ENCODE data around the gene CCDC30. TPM values are rescaled to one million over a fixed set of nuclear protein-coding genes. Genes with fewer than 3 reads are reported as not detected.

Gene CCDC30
- total and polyA plus RNA-seq, 9 donors, result 3.8 to 11.7 (median 6.7) TPM

GRCh38 chr1:42453386-42453785 is 9.7 kb upstream of the CCDC30 start:
- no peak overlapping the region for H3K27ac ChIP-seq
- no peaks in the 10 kb centered on the region for H3K36me3 ChIP-seq
- 82 to 83% (median 82%) methylated on average over 4 of the region's 4 CpGs for WGBS, 3 donors
- no peak for TF ChIP-seq POLR2A (IDR thresholded peaks at IDR 0.05)
- TF ChIP-seq EP300 (IDR thresholded peaks at IDR 0.05), result no peak
- TF ChIP-seq CTCF (IDR thresholded peaks at IDR 0.05), result no peak
- H3K27me3 ChIP-seq, result no peaks in the 10 kb centered on the region
- no peaks in the 10 kb centered on the region for H3K9me3 ChIP-seq
- intact Hi-C loops (cut with DNase I), result no loop called here
- H3K4me1 ChIP-seq (ENCODE audit: insufficient read depth), result peaks cover 8% of the 10 kb centered on the region
- no peak for DNase-seq
- no peak overlapping the region for H3K4me3 ChIP-seq

- H3K36me3 ChIP-seq, result no peaks in the 10 kb centered on the region
- TF ChIP-seq EP300 (IDR thresholded peaks at IDR 0.05) (no peak), CTCF (IDR thresholded peaks at IDR 0.05) (no peak), POLR2A (IDR thresholded peaks at IDR 0.05) (no peak)
- no peak overlapping the region for H3K27ac ChIP-seq
- H3K27me3 ChIP-seq, result no peaks in the 10 kb centered on the region
- WGBS, 3 donors, result 95 to 96% (median 95%) methylated on average over 5 of the region's 5 CpGs
- H3K4me3 ChIP-seq, result no peak overlapping the region
- H3K4me1 ChIP-seq (ENCODE audit: insufficient read depth), result peaks cover 8% of the 10 kb centered on the region
- intact Hi-C loops (cut with DNase I), result no loop called here
- no peaks in the 10 kb centered on the region for H3K9me3 ChIP-seq
- no peak for DNase-seq
Measured at GRCh38 chr1:42454403-42454802, 8.7 kb upstream of the CCDC30 start.

GRCh38 chr1:42456010-42456753 is 6.9 kb upstream of the CCDC30 start, which contains the start of the genes PPCS and ZMYND12:
Gene PPCS, plus strand, starts transcription at chr1:42456543. Its CDS starts 23 bp downstream, at chr1:42456566.
Gene ZMYND12, minus strand, starts transcription at chr1:42456022. Its CDS starts 25 bp downstream, at chr1:42455997.
- Histone ChIP-seq H3K36me3 (no peaks in the 10 kb centered on the region), H3K4me3 (peak within 1 kb of the TSS; percentile 66), H3K27me3 (no peaks in the 10 kb centered on the region), H3K9me3 (no peaks in the 10 kb centered on the region), H3K27ac (peak within 1 kb of the TSS; percentile 51 to 88), H3K4me1 (ENCODE audit: insufficient read depth) (peaks cover 8% of the 10 kb centered on the region)
- 0 to 1% (median 0%) methylated on average over 42 to 66 of the region's 66 CpGs for WGBS, 3 donors
- intact Hi-C loops (cut with DNase I), result no loop called here
- DNase-seq, result peak; percentile 85 to 90 (median 87)
- TF ChIP-seq POLR2A (IDR thresholded peaks at IDR 0.05) (peak; percentile 34), EP300 (IDR thresholded peaks at IDR 0.05) (peak; percentile 25), CTCF (IDR thresholded peaks at IDR 0.05) (peak in 1 of 3 donors; percentile 29)

GRCh38 chr1:42456754-42457089 is 6.4 kb upstream of the CCDC30 start:
- H3K4me1 ChIP-seq (ENCODE audit: insufficient read depth), result peaks cover 8% of the 10 kb centered on the region
- WGBS, 3 donors, result 0 to 1% (median 0%) methylated on average over 5 to 23 of the region's 23 CpGs
- peak overlapping the region; percentile 66 for H3K4me3 ChIP-seq
- TF ChIP-seq EP300 (IDR thresholded peaks at IDR 0.05) (no peak), POLR2A (IDR thresholded peaks at IDR 0.05) (no peak), CTCF (IDR thresholded peaks at IDR 0.05) (no peak)
- peak in 1 of 5 donors; percentile 35 for DNase-seq
- intact Hi-C loops (cut with DNase I), result no loop called here
- H3K9me3 ChIP-seq, result no peaks in the 10 kb centered on the region
- no peaks in the 10 kb centered on the region for H3K36me3 ChIP-seq
- peak overlapping the region; percentile 51 to 88 for H3K27ac ChIP-seq
- no peaks in the 10 kb centered on the region for H3K27me3 ChIP-seq
